Measurements from ENCODE around the gene RPL10. TPM values are rescaled to one million over a fixed set of nuclear protein-coding genes. Genes with fewer than 3 reads are reported as not detected.

RPL10 gene
- total RNA-seq, 3 donors from 2014 or later = 3,297 to 3,503 (median 3,452) TPM

- no peaks in the 10 kb centered on the region for H3K9me3 Mint-ChIP-seq
- peaks cover 17% of the 10 kb centered on the region for H3K4me1 Mint-ChIP-seq (ENCODE audit: low read depth)
- H3K27me3 Mint-ChIP-seq (ENCODE audit: low read depth) = no peaks in the 10 kb centered on the region
- H3K36me3 Mint-ChIP-seq (ENCODE audit: insufficient read depth) = peaks cover 6% of the 10 kb centered on the region
- no peak for ATAC-seq
- H3K4me3 Mint-ChIP-seq = peak overlapping the region; percentile 61
- DNase-seq = no peak
These were observed 46.6 kb downstream of the RPL10 start for GRCh38 chrX:154444755-154445246.

GRCh38 chrX:154445776-154446175, 47.6 kb downstream of the RPL10 start:
- H3K36me3 Mint-ChIP-seq (ENCODE audit: insufficient read depth) = peaks cover 7% of the 10 kb centered on the region
- H3K4me3 Mint-ChIP-seq = no peak overlapping the region
- H3K27me3 Mint-ChIP-seq (ENCODE audit: low read depth) = no peaks in the 10 kb centered on the region
- H3K4me1 Mint-ChIP-seq (ENCODE audit: low read depth) = peaks cover 14% of the 10 kb centered on the region
- H3K9me3 Mint-ChIP-seq = no peaks in the 10 kb centered on the region
- no peak for DNase-seq
- ATAC-seq = no peak

GRCh38 chrX:154446430-154446829, 48.3 kb downstream of the RPL10 start:
- H3K4me1 Mint-ChIP-seq (ENCODE audit: low read depth) = peaks cover 10% of the 10 kb centered on the region
- DNase-seq = no peak
- H3K9me3 Mint-ChIP-seq = no peaks in the 10 kb centered on the region
- H3K36me3 Mint-ChIP-seq (ENCODE audit: insufficient read depth) = peaks cover 7% of the 10 kb centered on the region
- no peaks in the 10 kb centered on the region for H3K27me3 Mint-ChIP-seq (ENCODE audit: low read depth)
- peak overlapping the region; percentile 38 for H3K4me3 Mint-ChIP-seq
- no peak for ATAC-seq

- ATAC-seq (no peak), DNase-seq (no peak)
- H3K9me3 Mint-ChIP-seq = no peaks in the 10 kb centered on the region
- peaks cover 7% of the 10 kb centered on the region for H3K36me3 Mint-ChIP-seq (ENCODE audit: insufficient read depth)
- H3K4me3 Mint-ChIP-seq = no peak overlapping the region
- H3K4me1 Mint-ChIP-seq (ENCODE audit: low read depth) = peaks cover 1% of the 10 kb centered on the region
- no peaks in the 10 kb centered on the region for H3K27me3 Mint-ChIP-seq (ENCODE audit: low read depth)
These were observed 50.3 kb downstream of the RPL10 start for GRCh38 chrX:154448484-154448883.

- Mint-ChIP-seq H3K4me1 (ENCODE audit: low read depth) (no peaks in the 10 kb centered on the region), H3K4me3 (no peak overlapping the region), H3K27me3 (ENCODE audit: low read depth) (no peaks in the 10 kb centered on the region), H3K36me3 (ENCODE audit: insufficient read depth) (peaks cover 7% of the 10 kb centered on the region), H3K9me3 (no peaks in the 10 kb centered on the region)
- DNase-seq = no peak
- ATAC-seq = no peak
These were observed 51.4 kb downstream of the RPL10 start for GRCh38 chrX:154449618-154450017.

- no peak for ATAC-seq
- Mint-ChIP-seq H3K27me3 (ENCODE audit: low read depth) (no peaks in the 10 kb centered on the region), H3K4me1 (ENCODE audit: low read depth) (no peaks in the 10 kb centered on the region), H3K9me3 (no peaks in the 10 kb centered on the region), H3K36me3 (ENCODE audit: insufficient read depth) (peaks cover 7% of the 10 kb centered on the region), H3K4me3 (no peak overlapping the region)
- no peak for DNase-seq
These were observed 52.1 kb downstream of the RPL10 start for GRCh38 chrX:154450312-154450711.

Other genes starting within 250 kb of the RPL10 start
- not detected for gene OPN1MW, start 215.8 kb upstream of the RPL10 start, total RNA-seq
- not detected for gene OPN1MW2, start 178.6 kb upstream of the RPL10 start, total RNA-seq
- not detected for gene OPN1MW3, start 140.8 kb upstream of the RPL10 start, total RNA-seq
- gene TEX28, start 103.3 kb upstream of the RPL10 start, total RNA-seq = not detected
- gene TKTL1, start 102.6 kb upstream of the RPL10 start, total RNA-seq = not detected
- 100 to 1,000 TPM; 765 to 924 (median 866) TPM for gene FLNA, start 23.7 kb upstream of the RPL10 start, total RNA-seq
- gene EMD, start 19.1 kb upstream of the RPL10 start, total RNA-seq = 100 to 1,000 TPM; 107 to 113 (median 111) TPM
- 1 to 10 TPM; 4.0 to 7.3 (median 5.1) TPM for gene DNASE1L1, start 10.9 kb downstream of the RPL10 start, total RNA-seq
- gene TAFAZZIN, start 13.2 kb downstream of the RPL10 start, total RNA-seq = 10 to 100 TPM; 37.9 to 39.3 (median 38.2) TPM
- gene ATP6AP1, start 30.3 kb downstream of the RPL10 start, total RNA-seq = 10 to 100 TPM; 33.7 to 42.2 (median 40.8) TPM
- 100 to 1,000 TPM; 107 to 126 (median 116) TPM for gene GDI1, start 38.8 kb downstream of the RPL10 start, total RNA-seq
- gene FAM50A, start 45.8 kb downstream of the RPL10 start, total RNA-seq = 10 to 100 TPM; 60.2 to 61.9 (median 61.6) TPM
- 10 to 100 TPM; 26.6 to 33.8 (median 27.6) TPM for gene PLXNA3, start 59.9 kb downstream of the RPL10 start, total RNA-seq
- gene LAGE3, start 80.9 kb downstream of the RPL10 start, total RNA-seq = 10 to 100 TPM; 76.1 to 89.9 (median 88.1) TPM
- gene UBL4A, start 88.2 kb downstream of the RPL10 start, total RNA-seq = 10 to 100 TPM; 51.5 to 63.2 (median 59.1) TPM
- 10 to 100 TPM; 31.3 to 32.0 (median 31.9) TPM for gene SLC10A3, start 92.3 kb downstream of the RPL10 start, total RNA-seq
- 10 to 100 TPM; 30.4 to 40.7 (median 30.8) TPM for gene FAM3A, start 117.9 kb downstream of the RPL10 start, total RNA-seq
- gene G6PD, start 148.5 kb downstream of the RPL10 start, total RNA-seq = 100 to 1,000 TPM; 101 to 105 (median 102) TPM
- 10 to 100 TPM; 44.3 to 51.6 (median 45.3) TPM for gene IKBKG, start 149.2 kb downstream of the RPL10 start, total RNA-seq
- gene CTAG1A, start 186.8 kb downstream of the RPL10 start, total RNA-seq = not detected
- not detected for gene CTAG1B, start 220.9 kb downstream of the RPL10 start, total RNA-seq

Measured in activated T-cell treated with anti-CD3 and anti-CD28 coated beads, Interleukin-2, amount 50 U/mL, for 4 hours (primary cell).